GM23338 (cell line): ENCODE measurements around the gene DCAF11. TPM values are rescaled to one million over a fixed set of nuclear protein-coding genes. Genes with fewer than 3 reads are reported as not detected.
A peak's percentile ranks its signal among the peaks of the same experiment; 100 is the strongest.

Experiments used
- ATAC-seq: fragments of 200-7000 bp; cut with Tn5 transposase; 3 replicates; pipeline ENCODE4 v1.9.1; 2020
- DNase-seq: peaks from one replicate; pipeline ENCODE4 v3.0.0-alpha.2; 2015; ENCODE audit warnings: low spot score
- H2AFZ ChIP-seq: fragments of 200-600 bp; sonication (generic); 2 replicates; pipeline ENCODE4 v1.8.0; 2016; ENCODE audit warnings: antibody characterized with exemption, mild to moderate bottlenecking, moderate library complexity
- H3F3A ChIP-seq: fragments of 200-600 bp; sonication (generic); replicated peaks from 2 replicates; pipeline ENCODE4 v1.8.0; 2017; ENCODE audit warnings: antibody characterized with exemption, mixed run types, low read depth
- H3K27ac ChIP-seq: fragments of 200-600 bp; sonication (generic); 2 replicates; pipeline ENCODE4 v1.6.1; 2016; ENCODE audit warnings: low read depth
- H3K27me3 ChIP-seq: fragments of 200-600 bp; sonication (generic); 2 replicates; pipeline ENCODE4 v1.8.0; 2016; ENCODE audit warnings: mild to moderate bottlenecking, mixed run types, moderate library complexity; ENCODE audit not compliant: insufficient read depth
- H3K36me3 ChIP-seq: fragments of 200-600 bp; sonication (generic); 2 replicates; pipeline ENCODE4 v1.8.0; 2016; ENCODE audit warnings: mild to moderate bottlenecking; ENCODE audit not compliant: insufficient read depth
- H3K4me1 ChIP-seq: fragments of 200-600 bp; sonication (generic); 2 replicates; pipeline ENCODE4 v1.8.0; 2016; ENCODE audit warnings: mild to moderate bottlenecking, moderate library complexity; ENCODE audit not compliant: insufficient read depth
- H3K4me2 ChIP-seq: fragments of 200-600 bp; sonication (generic); 2 replicates; pipeline ENCODE4 v1.7.1; 2017; ENCODE audit warnings: mixed run types
- H3K4me3 ChIP-seq: fragments of 200-600 bp; sonication (generic); 2 replicates; pipeline ENCODE4 v1.6.1; 2016; ENCODE audit warnings: mixed run types
- H3K79me2 ChIP-seq: fragments of 200-600 bp; sonication (generic); replicated peaks from 2 replicates; pipeline ENCODE4 v1.8.0; 2017; ENCODE audit warnings: mild to moderate bottlenecking; ENCODE audit not compliant: insufficient read depth
- H3K9me2 ChIP-seq: fragments of 200-600 bp; sonication (generic); 2 replicates; pipeline ENCODE4 v1.8.0; 2017; ENCODE audit not compliant: insufficient read depth
- H4K20me1 ChIP-seq: fragments of 200-600 bp; sonication (generic); replicated peaks from 2 replicates; pipeline ENCODE4 v1.8.0; 2017; ENCODE audit warnings: mild to moderate bottlenecking; ENCODE audit not compliant: insufficient read depth
- H3K27ac Mint-ChIP-seq: 2 replicates; pipeline ENCODE4 v1.8.0; 2020; ENCODE audit warnings: inconsistent platforms, mild to moderate bottlenecking, moderate library complexity, mixed read lengths
- H3K27me3 Mint-ChIP-seq: 3 replicates; pipeline ENCODE4 v1.8.0; 2022; ENCODE audit warnings: low read depth, mild to moderate bottlenecking, moderate library complexity, mixed read lengths, inconsistent platforms; ENCODE audit not compliant: insufficient read depth, poor library complexity
- H3K36me3 Mint-ChIP-seq: 3 replicates; pipeline ENCODE4 v1.8.0; 2021; ENCODE audit warnings: low read depth, mild to moderate bottlenecking, inconsistent platforms, moderate library complexity, mixed read lengths
- H3K4me1 Mint-ChIP-seq: 3 replicates; pipeline ENCODE4 v1.8.0; 2020; ENCODE audit warnings: mild to moderate bottlenecking, inconsistent platforms, mixed read lengths
- H3K4me3 Mint-ChIP-seq: 3 replicates; pipeline ENCODE4 v1.8.0; 2021; ENCODE audit warnings: moderate library complexity, mild to moderate bottlenecking, inconsistent platforms, mixed read lengths
- H3K9me3 Mint-ChIP-seq: 3 replicates; pipeline ENCODE4 v1.8.0; 2020; ENCODE audit warnings: moderate library complexity, mild to moderate bottlenecking, inconsistent platforms, mixed read lengths
- CREB1 ChIP-seq: fragments of 250-450 bp; sonication (Bioruptor Pico); IDR thresholded peaks from 2 replicates; pipeline ENCODE4 v1.5.0; 2020; ENCODE audit warnings: low read depth, mild to moderate bottlenecking, moderate library complexity
- EZH2 ChIP-seq: fragments of 200-600 bp; sonication (generic); IDR thresholded peaks from one replicate; pipeline ENCODE4 v1.8.0; 2017; ENCODE audit warnings: antibody characterized with exemption, mild to moderate bottlenecking, low read depth; ENCODE audit not compliant: unreplicated experiment
- EZH2phosphoT487 ChIP-seq: fragments of 200-600 bp; sonication (generic); IDR thresholded peaks from one replicate; pipeline ENCODE4 v1.8.1; 2018; ENCODE audit warnings: antibody characterized with exemption; ENCODE audit not compliant: unreplicated experiment
- JUNB ChIP-seq: IDR thresholded peaks from one replicate; pipeline ENCODE4 v1.6.1; 2016; ENCODE audit warnings: antibody characterized with exemption; ENCODE audit not compliant: unreplicated experiment
- NANOG ChIP-seq: IDR thresholded peaks from 2 replicates; pipeline ENCODE4 v1.6.1; 2016; ENCODE audit warnings: antibody characterized with exemption, borderline replicate concordance
- POLR2AphosphoS5 ChIP-seq: IDR thresholded peaks from 2 replicates; pipeline ENCODE4 v1.6.1; 2016; ENCODE audit warnings: antibody characterized with exemption, low read depth
- STAT1 ChIP-seq: IDR thresholded peaks from one replicate; pipeline ENCODE4 v1.6.1; 2016; ENCODE audit warnings: antibody characterized with exemption; ENCODE audit not compliant: unreplicated experiment
- ZNF114 ChIP-seq: fragments of 250-450 bp; sonication (Bioruptor Pico); IDR thresholded peaks from 2 replicates; pipeline ENCODE4 v1.5.0; 2020; ENCODE audit warnings: mild to moderate bottlenecking, moderate library complexity
- ZNF331 ChIP-seq: fragments of 250-450 bp; sonication (Bioruptor Pico); IDR thresholded peaks from 2 replicates; pipeline ENCODE4 v1.5.0; 2020; ENCODE audit warnings: low read depth, mild to moderate bottlenecking, moderate library complexity
- polyA plus RNA-seq: library from polyadenylated mRNA; unstranded; fragments of >200 nt; fragmentation: Nextera tagmentation; extraction: Ambion mirVana; gene quantifications from 2 replicates; pipeline ENCODE4 v1.2.1, GENCODE V29; 2016
- total RNA-seq: library from RNA; depleted of rRNA; stranded (reverse); fragments of >200 nt; shearing (Covaris generic); gene quantifications from 2 replicates; pipeline ENCODE4 v1.2.3, GENCODE V29; 2014
- TF ChIP-seq, protein P1 (sequence below): fragments of 250-450 bp; sonication (Bioruptor Pico); IDR thresholded peaks from 2 replicates; pipeline ENCODE4 v1.5.0; 2020; ENCODE audit warnings: mild to moderate bottlenecking, moderate library complexity
- TF ChIP-seq, protein P2 (sequence below), 2 experiments: fragments of 200-600 bp in 1 of 2; sonication (generic) in 1 of 2; conservative IDR thresholded peaks; 2 replicates each; pipeline versions ENCODE4 v1.5.1 to v1.6.1; 2016 to 2017; ENCODE audit warnings: antibody characterized with exemption in 2 of 2, low read depth in 2 of 2, mild to moderate bottlenecking in 2 of 2, moderate library complexity in 1 of 2
- TF ChIP-seq, protein P3 (sequence below): IDR thresholded peaks from 2 replicates; pipeline ENCODE4 v1.6.1; 2016; ENCODE audit warnings: antibody characterized with exemption

Gene DCAF11
- total and polyA plus RNA-seq, 2 experiments from 2014 or later: 18.6 to 93.2 TPM

DNA sequence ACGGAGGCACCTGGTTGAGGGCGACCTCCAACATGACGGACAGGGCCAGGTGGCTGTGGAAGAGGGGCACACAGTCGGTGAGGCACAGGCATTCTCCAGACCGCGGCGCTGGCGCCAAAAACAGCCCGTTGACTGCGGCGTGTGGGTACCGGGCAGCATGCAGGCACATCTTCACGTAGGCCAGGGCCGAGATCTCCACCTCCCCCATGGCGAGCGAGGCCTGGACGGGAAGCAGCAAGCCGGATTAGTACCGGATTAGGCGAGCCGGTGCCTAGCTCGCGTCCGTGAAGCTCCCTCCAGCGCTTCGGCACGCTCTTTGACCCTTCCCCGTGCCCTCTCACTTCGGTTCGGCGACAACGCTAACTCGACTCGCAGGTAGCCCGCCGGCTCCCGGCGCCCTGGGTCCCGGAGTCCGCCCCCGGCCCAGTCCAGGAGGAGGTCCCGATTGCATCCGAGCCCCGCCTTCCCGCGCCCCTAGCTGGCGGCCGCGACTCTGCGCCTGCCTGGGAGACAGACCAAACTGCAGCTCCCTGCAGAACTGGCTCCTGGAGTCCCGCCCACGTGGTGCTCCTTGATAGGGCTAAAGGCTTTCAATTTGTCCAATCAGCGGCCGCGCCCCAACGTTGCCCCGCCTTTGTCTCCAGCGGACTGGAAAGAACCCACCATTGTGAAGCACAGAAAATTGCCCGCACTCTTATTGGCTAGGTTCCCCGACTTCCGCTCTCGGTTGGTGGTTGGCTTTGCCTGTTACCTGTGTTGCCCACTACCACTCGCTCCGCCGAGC lies 26.7 kb downstream of the DCAF11 start, which contains the start of gene EMC9:
Gene EMC9, minus strand, starts transcription at position 495 of the 784 bp plus-strand sequence. Its CDS starts 287 bp downstream, at position 208.
- Histone ChIP-seq H3F3A (peaks cover 31% of the 10 kb centered on the region), H3K79me2 (peaks cover 35% of the 10 kb centered on the region), H3K36me3 (peaks cover 20% of the 10 kb centered on the region; the same call in 1 of the 2 replicates), H3K27me3 (no peaks in the 10 kb centered on the region), H3K4me3 (peak within 1 kb of the TSS; percentile 99), H3K9me2 (no peaks in the 10 kb centered on the region), H3K4me2 (peak within 1 kb of the TSS; percentile 95), H3K27ac (peak within 1 kb of the TSS; percentile 68), H3K4me1 (peaks cover 24% of the 10 kb centered on the region), H4K20me1 (peaks cover 9% of the 10 kb centered on the region), H2AFZ (peak within 1 kb of the TSS; percentile 67)
- H3K4me1 Mint-ChIP-seq: peaks cover 44% of the 10 kb centered on the region
- peak; percentile 100 for DNase-seq
- TF ChIP-seq, protein P1, sequence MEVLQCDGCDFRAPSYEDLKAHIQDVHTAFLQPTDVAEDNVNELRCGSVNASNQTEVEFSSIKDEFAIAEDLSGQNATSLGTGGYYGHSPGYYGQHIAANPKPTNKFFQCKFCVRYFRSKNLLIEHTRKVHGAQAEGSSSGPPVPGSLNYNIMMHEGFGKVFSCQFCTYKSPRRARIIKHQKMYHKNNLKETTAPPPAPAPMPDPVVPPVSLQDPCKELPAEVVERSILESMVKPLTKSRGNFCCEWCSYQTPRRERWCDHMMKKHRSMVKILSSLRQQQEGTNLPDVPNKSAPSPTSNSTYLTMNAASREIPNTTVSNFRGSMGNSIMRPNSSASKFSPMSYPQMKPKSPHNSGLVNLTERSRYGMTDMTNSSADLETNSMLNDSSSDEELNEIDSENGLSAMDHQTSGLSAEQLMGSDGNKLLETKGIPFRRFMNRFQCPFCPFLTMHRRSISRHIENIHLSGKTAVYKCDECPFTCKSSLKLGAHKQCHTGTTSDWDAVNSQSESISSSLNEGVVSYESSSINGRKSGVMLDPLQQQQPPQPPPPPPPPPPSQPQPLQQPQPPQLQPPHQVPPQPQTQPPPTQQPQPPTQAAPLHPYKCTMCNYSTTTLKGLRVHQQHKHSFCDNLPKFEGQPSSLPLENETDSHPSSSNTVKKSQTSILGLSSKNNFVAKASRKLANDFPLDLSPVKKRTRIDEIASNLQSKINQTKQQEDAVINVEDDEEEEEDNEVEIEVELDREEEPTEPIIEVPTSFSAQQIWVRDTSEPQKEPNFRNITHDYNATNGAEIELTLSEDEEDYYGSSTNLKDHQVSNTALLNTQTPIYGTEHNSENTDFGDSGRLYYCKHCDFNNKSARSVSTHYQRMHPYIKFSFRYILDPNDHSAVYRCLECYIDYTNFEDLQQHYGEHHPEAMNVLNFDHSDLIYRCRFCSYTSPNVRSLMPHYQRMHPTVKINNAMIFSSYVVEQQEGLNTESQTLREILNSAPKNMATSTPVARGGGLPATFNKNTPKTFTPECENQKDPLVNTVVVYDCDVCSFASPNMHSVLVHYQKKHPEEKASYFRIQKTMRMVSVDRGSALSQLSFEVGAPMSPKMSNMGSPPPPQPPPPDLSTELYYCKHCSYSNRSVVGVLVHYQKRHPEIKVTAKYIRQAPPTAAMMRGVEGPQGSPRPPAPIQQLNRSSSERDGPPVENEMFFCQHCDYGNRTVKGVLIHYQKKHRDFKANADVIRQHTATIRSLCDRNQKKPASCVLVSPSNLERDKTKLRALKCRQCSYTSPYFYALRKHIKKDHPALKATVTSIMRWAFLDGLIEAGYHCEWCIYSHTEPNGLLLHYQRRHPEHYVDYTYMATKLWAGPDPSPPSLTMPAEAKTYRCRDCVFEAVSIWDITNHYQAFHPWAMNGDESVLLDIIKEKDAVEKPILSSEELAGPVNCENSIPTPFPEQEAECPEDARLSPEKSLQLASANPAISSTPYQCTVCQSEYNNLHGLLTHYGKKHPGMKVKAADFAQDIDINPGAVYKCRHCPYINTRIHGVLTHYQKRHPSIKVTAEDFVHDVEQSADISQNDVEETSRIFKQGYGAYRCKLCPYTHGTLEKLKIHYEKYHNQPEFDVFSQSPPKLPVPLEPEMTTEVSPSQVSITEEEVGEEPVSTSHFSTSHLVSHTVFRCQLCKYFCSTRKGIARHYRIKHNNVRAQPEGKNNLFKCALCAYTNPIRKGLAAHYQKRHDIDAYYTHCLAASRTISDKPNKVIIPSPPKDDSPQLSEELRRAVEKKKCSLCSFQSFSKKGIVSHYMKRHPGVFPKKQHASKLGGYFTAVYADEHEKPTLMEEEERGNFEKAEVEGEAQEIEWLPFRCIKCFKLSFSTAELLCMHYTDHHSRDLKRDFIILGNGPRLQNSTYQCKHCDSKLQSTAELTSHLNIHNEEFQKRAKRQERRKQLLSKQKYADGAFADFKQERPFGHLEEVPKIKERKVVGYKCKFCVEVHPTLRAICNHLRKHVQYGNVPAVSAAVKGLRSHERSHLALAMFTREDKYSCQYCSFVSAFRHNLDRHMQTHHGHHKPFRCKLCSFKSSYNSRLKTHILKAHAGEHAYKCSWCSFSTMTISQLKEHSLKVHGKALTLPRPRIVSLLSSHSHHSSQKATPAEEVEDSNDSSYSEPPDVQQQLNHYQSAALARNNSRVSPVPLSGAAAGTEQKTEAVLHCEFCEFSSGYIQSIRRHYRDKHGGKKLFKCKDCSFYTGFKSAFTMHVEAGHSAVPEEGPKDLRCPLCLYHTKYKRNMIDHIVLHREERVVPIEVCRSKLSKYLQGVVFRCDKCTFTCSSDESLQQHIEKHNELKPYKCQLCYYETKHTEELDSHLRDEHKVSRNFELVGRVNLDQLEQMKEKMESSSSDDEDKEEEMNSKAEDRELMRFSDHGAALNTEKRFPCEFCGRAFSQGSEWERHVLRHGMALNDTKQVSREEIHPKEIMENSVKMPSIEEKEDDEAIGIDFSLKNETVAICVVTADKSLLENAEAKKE (CRISPR knock-in tag): no peak
- TF ChIP-seq NANOG (no peak), ZNF331 (no peak), EZH2phosphoT487 (no peak), POLR2AphosphoS5 (peak; percentile 98), ZNF114 (CRISPR knock-in tag) (no peak), JUNB (no peak), CREB1 (CRISPR knock-in tag) (peak; percentile 61), STAT1 (no peak), EZH2 (no peak)
- TF ChIP-seq, protein P2, sequence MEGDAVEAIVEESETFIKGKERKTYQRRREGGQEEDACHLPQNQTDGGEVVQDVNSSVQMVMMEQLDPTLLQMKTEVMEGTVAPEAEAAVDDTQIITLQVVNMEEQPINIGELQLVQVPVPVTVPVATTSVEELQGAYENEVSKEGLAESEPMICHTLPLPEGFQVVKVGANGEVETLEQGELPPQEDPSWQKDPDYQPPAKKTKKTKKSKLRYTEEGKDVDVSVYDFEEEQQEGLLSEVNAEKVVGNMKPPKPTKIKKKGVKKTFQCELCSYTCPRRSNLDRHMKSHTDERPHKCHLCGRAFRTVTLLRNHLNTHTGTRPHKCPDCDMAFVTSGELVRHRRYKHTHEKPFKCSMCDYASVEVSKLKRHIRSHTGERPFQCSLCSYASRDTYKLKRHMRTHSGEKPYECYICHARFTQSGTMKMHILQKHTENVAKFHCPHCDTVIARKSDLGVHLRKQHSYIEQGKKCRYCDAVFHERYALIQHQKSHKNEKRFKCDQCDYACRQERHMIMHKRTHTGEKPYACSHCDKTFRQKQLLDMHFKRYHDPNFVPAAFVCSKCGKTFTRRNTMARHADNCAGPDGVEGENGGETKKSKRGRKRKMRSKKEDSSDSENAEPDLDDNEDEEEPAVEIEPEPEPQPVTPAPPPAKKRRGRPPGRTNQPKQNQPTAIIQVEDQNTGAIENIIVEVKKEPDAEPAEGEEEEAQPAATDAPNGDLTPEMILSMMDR (conservative IDR thresholded peaks at IDR 0.05; ENCODE audit: low read depth in 2 of 2): peak; percentile 0 to 9; a peak in 1 of 4 replicates
- TF ChIP-seq, protein P3, sequence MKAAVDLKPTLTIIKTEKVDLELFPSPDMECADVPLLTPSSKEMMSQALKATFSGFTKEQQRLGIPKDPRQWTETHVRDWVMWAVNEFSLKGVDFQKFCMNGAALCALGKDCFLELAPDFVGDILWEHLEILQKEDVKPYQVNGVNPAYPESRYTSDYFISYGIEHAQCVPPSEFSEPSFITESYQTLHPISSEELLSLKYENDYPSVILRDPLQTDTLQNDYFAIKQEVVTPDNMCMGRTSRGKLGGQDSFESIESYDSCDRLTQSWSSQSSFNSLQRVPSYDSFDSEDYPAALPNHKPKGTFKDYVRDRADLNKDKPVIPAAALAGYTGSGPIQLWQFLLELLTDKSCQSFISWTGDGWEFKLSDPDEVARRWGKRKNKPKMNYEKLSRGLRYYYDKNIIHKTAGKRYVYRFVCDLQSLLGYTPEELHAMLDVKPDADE: no peak
- H3K27me3 Mint-ChIP-seq: peaks cover 25% of the 10 kb centered on the region
- peak within 1 kb of the TSS; percentile 98 for H3K27ac Mint-ChIP-seq
- peaks cover 56% of the 10 kb centered on the region for H3K36me3 Mint-ChIP-seq
- peak within 1 kb of the TSS; percentile 99 for H3K4me3 Mint-ChIP-seq
- peak; percentile 86 for ATAC-seq
- no peaks in the 10 kb centered on the region for H3K9me3 Mint-ChIP-seq
